ENCODE data around the gene LIN54. TPM values are rescaled to one million over a fixed set of nuclear protein-coding genes. Genes with fewer than 3 reads are reported as not detected.

The LIN54 gene
- total and polyA plus RNA-seq, 2 of the 13 experiments (the other 11 are each of a cell fraction or from before 2014, with no cell fraction given): 25.2 to 32.9 TPM

DNA sequence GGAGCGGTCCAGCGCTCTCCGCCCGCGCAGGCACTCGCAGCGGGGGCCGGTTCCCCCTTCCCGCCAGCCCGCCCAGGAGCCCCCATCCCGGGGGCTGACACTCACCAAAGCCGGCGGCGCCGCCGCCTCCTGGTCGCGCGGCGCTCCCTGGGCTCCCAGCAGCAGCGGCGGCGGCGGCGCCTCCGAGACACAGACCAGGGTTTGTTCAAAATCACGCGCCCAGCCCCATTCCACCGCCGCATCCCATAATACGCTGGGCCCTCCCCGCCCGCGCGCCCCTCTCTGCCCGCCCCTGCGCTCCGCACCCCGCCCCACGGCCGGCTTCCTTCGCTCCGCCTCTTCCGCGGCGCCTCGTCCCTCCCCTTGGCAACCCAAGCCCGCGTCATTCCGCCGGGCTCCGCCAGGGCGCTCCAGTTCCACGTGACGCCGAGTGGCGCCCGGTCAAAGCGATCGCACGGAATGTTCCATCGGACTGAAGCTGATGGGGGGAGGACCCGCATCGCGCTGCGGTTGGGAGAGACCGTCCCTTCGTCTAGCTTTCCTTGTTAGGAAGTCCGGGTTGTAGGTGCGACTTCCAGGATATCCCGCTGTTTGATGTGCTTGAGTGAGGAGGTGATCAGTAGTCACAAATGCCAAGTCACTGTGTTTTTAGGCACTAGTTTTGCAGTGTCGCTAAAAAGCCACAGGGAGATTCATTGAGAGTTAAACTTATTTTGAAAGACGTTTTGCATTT, 2.2 kb upstream of the LIN54 start (continued):
- no peak for TF ChIP-seq ZNF276 (CRISPR knock-in tag; IDR thresholded peaks at IDR 0.05; ENCODE audit: low read depth)
- peak; percentile 82 for TF ChIP-seq RFX3 (CRISPR knock-in tag; IDR thresholded peaks at IDR 0.05)
- TF ChIP-seq ZNF557 (CRISPR knock-in tag; IDR thresholded peaks at IDR 0.05): no peak
- TF ChIP-seq PLSCR1 (CRISPR knock-in tag; IDR thresholded peaks at IDR 0.05; ENCODE audit: borderline replicate concordance): no peak
- TF ChIP-seq MTA3 (CRISPR knock-in tag; IDR thresholded peaks at IDR 0.05): no peak
- TF ChIP-seq ZFX (CRISPR knock-in tag; IDR thresholded peaks at IDR 0.05; ENCODE audit: low read depth): no peak
- no peak for TF ChIP-seq ATAD3A (CRISPR knock-in tag; IDR thresholded peaks at IDR 0.05)
- no peak; the same call in 1 of the 2 replicates for TF ChIP-seq MEIS2 (CRISPR knock-in tag; IDR thresholded peaks at IDR 0.05)
- TF ChIP-seq ZNF597 (CRISPR knock-in tag; IDR thresholded peaks at IDR 0.05): no peak
- TF ChIP-seq AHR (CRISPR knock-in tag; IDR thresholded peaks at IDR 0.05): peak; percentile 75; the same call in 1 of the 2 replicates
- TF ChIP-seq FOXA1 (IDR thresholded peaks at IDR 0.05): no peak
- peak; percentile 27; the same call in 1 of the 2 replicates for TF ChIP-seq FOXA1 (CRISPR knock-in tag; IDR thresholded peaks at IDR 0.05)
- 0 out of 2 replicates have a peak, but pooled peaks have one; percentile 37 for TF ChIP-seq DNMT3B (CRISPR knock-in tag; conservative IDR thresholded peaks at IDR 0.05)
- no peak for TF ChIP-seq EZH2 (conservative IDR thresholded peaks at IDR 0.05; ENCODE audit: low read depth, low read length)
- no peak for TF ChIP-seq BCLAF1 (IDR thresholded peaks at IDR 0.05)
- no peak for TF ChIP-seq NPAS2 (CRISPR knock-in tag; IDR thresholded peaks at IDR 0.05; ENCODE audit: borderline replicate concordance)
- TF ChIP-seq, protein P1, sequence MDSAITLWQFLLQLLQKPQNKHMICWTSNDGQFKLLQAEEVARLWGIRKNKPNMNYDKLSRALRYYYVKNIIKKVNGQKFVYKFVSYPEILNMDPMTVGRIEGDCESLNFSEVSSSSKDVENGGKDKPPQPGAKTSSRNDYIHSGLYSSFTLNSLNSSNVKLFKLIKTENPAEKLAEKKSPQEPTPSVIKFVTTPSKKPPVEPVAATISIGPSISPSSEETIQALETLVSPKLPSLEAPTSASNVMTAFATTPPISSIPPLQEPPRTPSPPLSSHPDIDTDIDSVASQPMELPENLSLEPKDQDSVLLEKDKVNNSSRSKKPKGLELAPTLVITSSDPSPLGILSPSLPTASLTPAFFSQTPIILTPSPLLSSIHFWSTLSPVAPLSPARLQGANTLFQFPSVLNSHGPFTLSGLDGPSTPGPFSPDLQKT (CRISPR knock-in tag; IDR thresholded peaks at IDR 0.05; ENCODE audit: borderline replicate concordance): no peak
- peak; percentile 56 for TF ChIP-seq ZNF746 (CRISPR knock-in tag; IDR thresholded peaks at IDR 0.05)
- TF ChIP-seq ATRX (CRISPR knock-in tag; IDR thresholded peaks at IDR 0.05; ENCODE audit: borderline replicate concordance): no peak
- peak; percentile 79 for TF ChIP-seq ZFP91 (CRISPR knock-in tag; IDR thresholded peaks at IDR 0.05; ENCODE audit: borderline replicate concordance)
